Left lung (tissue), 10 donors: ENCODE measurements around the gene HP1BP3. TPM values are rescaled to one million over a fixed set of nuclear protein-coding genes. Genes with fewer than 3 reads are reported as not detected.
A peak's percentile ranks its signal among the peaks of the same experiment; 100 is the strongest.

Experiments used
- ATAC-seq: fragments of 200-7000 bp; cut with Tn5 transposase; one replicate; pipeline ENCODE4 v1.9.1; 2020; ENCODE audit warnings: moderate library complexity
- DNase-seq, 4 donors: peaks; one replicate each; pipeline ENCODE4 v3.0.0-alpha.2; 2013 to 2020
- H3K27ac ChIP-seq, 2 donors: fragments of 200-600 bp; sonication (generic) in 1 of 2; one replicate each; pipeline versions ENCODE4 v1.5.0 to v1.8.0; 2020 to 2021
- H3K27me3 ChIP-seq, 2 donors: fragments of 200-600 bp; sonication (generic) in 1 of 2; one replicate each; pipeline versions ENCODE4 v1.5.0 to v1.8.0; 2020 to 2021
- H3K36me3 ChIP-seq, 2 donors: fragments of 200-600 bp; sonication (generic) in 1 of 2; one replicate each; pipeline versions ENCODE4 v1.5.0 to v1.8.0; 2020 to 2021
- H3K4me1 ChIP-seq, 2 donors: fragments of 200-600 bp; one replicate each; pipeline ENCODE4 v1.8.0; 2021
- H3K4me3 ChIP-seq, 2 donors: fragments of 200-600 bp; sonication (generic) in 1 of 2; one replicate each; pipeline versions ENCODE4 v1.5.0 to v1.8.0; 2020 to 2021; ENCODE audit warnings: mild to moderate bottlenecking in 1 of 2
- H3K9me3 ChIP-seq, 2 donors: fragments of 200-600 bp; sonication (generic) in 1 of 2; one replicate each; pipeline versions ENCODE4 v1.5.0 to v1.8.0; 2020 to 2021
- intact Hi-C, 2 donors: fragments of 100-400 bp; cut with DNase I; formaldehyde crosslinking; loops; one replicate each; pipeline versions ENCODE4 v1.11.2 to v1.14.2; 2022
- polyA plus RNA-seq, 6 donors: library from polyadenylated mRNA; unstranded; fragments of 120-200 nt; gene quantifications; one replicate each; pipeline ENCODE4 v1.2.1, GENCODE V29; 2013; ENCODE audit not compliant: insufficient read length in 6 of 6
- total RNA-seq, 2 donors: library from RNA; stranded (reverse); fragmentation: NEBNext Ultra II Directional; extraction: Animal tissue kit (Norgen Biotek cat#: 25700); gene quantifications; one replicate each; pipeline ENCODE4 v1.2.1, GENCODE V29; 2021
- TF ChIP-seq, protein P1 (sequence below), 2 donors: fragments of 200-600 bp; sonication (generic) in 1 of 2; IDR thresholded peaks; one replicate each; pipeline versions ENCODE4 v1.5.0 to v1.8.0; 2021; ENCODE audit warnings: antibody characterized with exemption in 2 of 2
- donor health status: DM: no; HTN: yes; CAD: no.
- donor health status: DM: no; HTN: no; CAD: no.

The HP1BP3 gene
- total and polyA plus RNA-seq, 8 donors = 158 to 444 (median 378) TPM

DNA sequence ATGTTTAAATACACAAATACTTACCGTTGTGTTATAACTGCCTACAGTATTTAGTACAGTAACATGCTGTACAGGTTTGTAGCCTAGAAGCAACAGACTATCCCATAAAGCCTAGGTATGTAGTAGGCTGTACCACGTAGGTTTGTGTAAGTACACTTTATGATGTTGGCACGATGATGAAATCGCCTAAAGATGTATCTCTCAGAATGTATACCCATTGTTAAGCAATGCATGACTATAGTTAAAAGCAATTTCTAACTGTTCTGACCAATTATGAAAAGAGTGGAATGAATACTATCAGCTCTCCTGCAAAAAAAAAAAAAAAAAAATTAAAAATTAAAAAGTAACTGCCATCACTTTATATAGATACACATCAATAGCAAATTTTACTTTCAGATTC, 11.4 kb downstream of the HP1BP3 start:
- intact Hi-C loops = no loop called here
- H3K4me1 ChIP-seq = peaks cover 0 to 24% of the 10 kb centered on the region in 2 donors
- no peak overlapping the region for H3K4me3 ChIP-seq
- H3K36me3 ChIP-seq = peaks cover 0 to 78% of the 10 kb centered on the region in 2 donors
- no peak overlapping the region for H3K27ac ChIP-seq
- no peaks in the 10 kb centered on the region for H3K9me3 ChIP-seq
- H3K27me3 ChIP-seq = no peaks in the 10 kb centered on the region
- TF ChIP-seq, protein P1, sequence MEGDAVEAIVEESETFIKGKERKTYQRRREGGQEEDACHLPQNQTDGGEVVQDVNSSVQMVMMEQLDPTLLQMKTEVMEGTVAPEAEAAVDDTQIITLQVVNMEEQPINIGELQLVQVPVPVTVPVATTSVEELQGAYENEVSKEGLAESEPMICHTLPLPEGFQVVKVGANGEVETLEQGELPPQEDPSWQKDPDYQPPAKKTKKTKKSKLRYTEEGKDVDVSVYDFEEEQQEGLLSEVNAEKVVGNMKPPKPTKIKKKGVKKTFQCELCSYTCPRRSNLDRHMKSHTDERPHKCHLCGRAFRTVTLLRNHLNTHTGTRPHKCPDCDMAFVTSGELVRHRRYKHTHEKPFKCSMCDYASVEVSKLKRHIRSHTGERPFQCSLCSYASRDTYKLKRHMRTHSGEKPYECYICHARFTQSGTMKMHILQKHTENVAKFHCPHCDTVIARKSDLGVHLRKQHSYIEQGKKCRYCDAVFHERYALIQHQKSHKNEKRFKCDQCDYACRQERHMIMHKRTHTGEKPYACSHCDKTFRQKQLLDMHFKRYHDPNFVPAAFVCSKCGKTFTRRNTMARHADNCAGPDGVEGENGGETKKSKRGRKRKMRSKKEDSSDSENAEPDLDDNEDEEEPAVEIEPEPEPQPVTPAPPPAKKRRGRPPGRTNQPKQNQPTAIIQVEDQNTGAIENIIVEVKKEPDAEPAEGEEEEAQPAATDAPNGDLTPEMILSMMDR (IDR thresholded peaks at IDR 0.05) = no peak
- DNase-seq (no peak), ATAC-seq (no peak)

DNA sequence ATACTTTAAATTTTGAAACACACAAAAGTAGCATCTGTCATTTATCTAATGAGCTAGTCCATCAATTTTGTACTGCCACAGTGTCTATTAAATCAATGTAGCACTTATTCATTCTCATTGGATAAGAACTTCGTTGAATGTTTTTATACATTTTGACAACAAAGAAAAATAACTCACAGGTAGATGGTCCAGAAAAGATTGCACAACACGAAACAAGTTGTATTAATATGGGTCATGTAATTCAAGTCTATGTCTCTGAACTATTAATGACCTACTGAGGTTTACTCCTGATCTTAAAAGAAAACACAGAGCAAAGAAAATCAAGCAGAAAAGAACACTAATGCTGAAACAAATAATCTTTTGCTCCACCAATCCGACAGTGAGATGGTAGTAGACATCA, 15.3 kb downstream of the HP1BP3 start:
- intact Hi-C loops = no loop called here

DNA sequence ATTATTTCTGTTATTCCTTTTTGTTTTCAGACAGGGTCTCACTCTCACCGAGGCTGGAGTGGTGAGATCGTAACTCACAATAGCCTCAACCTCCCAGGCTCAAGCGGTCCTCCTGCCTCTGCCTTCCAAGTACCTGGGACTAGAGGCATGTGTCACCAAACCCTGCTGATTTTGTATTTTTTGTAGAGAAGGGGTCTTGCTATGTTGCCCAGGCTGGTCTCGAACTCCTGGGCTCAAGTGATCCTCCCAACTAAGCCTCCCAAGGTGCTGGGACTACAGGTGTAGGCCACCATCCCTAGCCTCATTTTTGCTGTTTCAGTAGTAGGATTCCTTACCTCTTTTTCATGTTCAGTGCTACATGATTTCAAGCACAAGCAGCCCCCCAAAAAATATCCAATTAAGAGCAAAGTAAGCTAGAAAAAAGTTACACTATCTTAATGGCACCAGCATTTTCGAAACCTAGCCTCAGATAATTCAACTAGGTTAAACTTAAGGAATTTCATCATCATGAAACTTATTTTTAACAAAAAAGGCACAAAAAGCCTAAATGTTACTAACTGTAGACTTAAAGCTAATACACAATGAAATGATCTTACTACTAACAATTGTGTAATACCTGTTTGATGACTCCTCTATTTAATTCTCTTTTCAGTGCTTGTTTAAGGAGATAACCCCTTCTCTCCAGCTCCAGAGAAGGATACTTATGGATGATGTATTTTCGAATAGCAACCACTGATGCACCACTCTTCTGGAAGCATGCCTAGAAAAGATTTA, 16.6 kb downstream of the HP1BP3 start:
- ATAC-seq (no peak), DNase-seq (no peak)
- Histone ChIP-seq H3K27ac (no peak overlapping the region), H3K4me1 (no peaks in the 10 kb centered on the region), H3K27me3 (no peaks in the 10 kb centered on the region), H3K36me3 (peaks cover 0 to 99% of the 10 kb centered on the region in 2 donors), H3K9me3 (no peaks in the 10 kb centered on the region), H3K4me3 (no peak overlapping the region)
- intact Hi-C loops = no loop called here
- TF ChIP-seq, protein P1 (IDR thresholded peaks at IDR 0.05) = no peak

More for the DNA sequence above, 15.3 kb downstream of the HP1BP3 start:
- Histone ChIP-seq H3K27me3 (no peaks in the 10 kb centered on the region), H3K27ac (no peak overlapping the region), H3K9me3 (no peaks in the 10 kb centered on the region), H3K36me3 (peaks cover 0 to 93% of the 10 kb centered on the region in 2 donors), H3K4me1 (peaks cover 0 to 4% of the 10 kb centered on the region in 2 donors), H3K4me3 (no peak overlapping the region)
- no peak for DNase-seq
- no peak for ATAC-seq
- TF ChIP-seq, protein P1 (IDR thresholded peaks at IDR 0.05) = no peak

DNA sequence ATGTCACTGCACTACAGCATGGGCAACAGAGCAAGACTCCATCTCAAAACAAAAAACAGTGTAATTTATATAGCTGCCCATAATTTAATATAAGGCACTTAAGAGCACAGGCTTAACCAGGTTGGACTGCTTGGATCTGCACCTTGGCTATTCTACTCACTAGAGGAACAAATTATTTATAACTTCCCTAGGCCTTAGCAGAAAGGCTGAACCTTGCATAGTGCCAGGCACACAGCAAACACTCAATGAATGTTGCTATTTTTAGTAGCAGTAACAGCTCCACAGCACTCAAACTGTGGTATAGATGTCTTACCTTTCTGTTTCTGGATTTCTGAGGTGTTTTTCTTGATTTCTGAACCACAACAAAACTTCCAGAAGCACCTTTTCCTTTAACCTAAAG, 19.8 kb downstream of the HP1BP3 start:
- peak; percentile 73 for ATAC-seq
- TF ChIP-seq, protein P1 (IDR thresholded peaks at IDR 0.05) = no peak
- no peak overlapping the region for H3K4me3 ChIP-seq
- H3K27me3 ChIP-seq = no peaks in the 10 kb centered on the region
- peaks cover 0 to 99% of the 10 kb centered on the region in 2 donors for H3K36me3 ChIP-seq
- no peaks in the 10 kb centered on the region for H3K4me1 ChIP-seq
- H3K9me3 ChIP-seq = no peaks in the 10 kb centered on the region
- DNase-seq = no peak
- intact Hi-C loops = no loop called here
- no peak overlapping the region for H3K27ac ChIP-seq

DNA sequence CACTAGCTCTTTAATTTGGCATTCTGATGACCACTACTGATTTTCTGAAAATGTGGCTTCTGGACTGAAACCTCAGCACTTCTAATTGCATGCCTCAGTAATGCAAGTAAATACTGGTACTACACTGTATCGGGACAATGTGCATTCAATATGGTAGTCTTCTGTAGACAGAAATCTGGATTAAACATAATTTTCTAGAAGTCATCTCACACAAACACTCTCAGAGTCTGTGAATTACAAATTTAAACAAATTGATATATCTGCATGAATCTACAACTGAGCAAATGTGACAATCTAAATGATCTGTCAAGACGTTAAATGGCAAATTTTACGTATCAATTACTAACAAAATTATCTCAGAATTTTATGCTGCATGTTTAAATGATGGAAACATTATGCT, 23.7 kb downstream of the HP1BP3 start:
- H3K4me3 ChIP-seq = no peak overlapping the region
- no peaks in the 10 kb centered on the region for H3K27me3 ChIP-seq
- TF ChIP-seq, protein P1 (IDR thresholded peaks at IDR 0.05) = no peak
- intact Hi-C loops = no loop called here
- DNase-seq = no peak
- H3K9me3 ChIP-seq = no peaks in the 10 kb centered on the region
- ATAC-seq = no peak
- peaks cover 0 to 100% of the 10 kb centered on the region in 2 donors for H3K36me3 ChIP-seq
- no peak overlapping the region for H3K27ac ChIP-seq
- H3K4me1 ChIP-seq = no peaks in the 10 kb centered on the region
